Activated T-helper 1 cell treated with anti-CD3 and anti-CD28 coated beads, Interleukin-12 subunit alpha, Interleukin-12 subunit beta, Interleukin-2, Interleukin-4 antibody, amounts not matched to agents 30 ng/mL and 10 ng/mL and 1 ng/mL, durations not matched to agents 14 hours and 24 hours and 36 hours (primary cell): Measurements from ENCODE around the gene TBC1D9. TPM values are rescaled to one million over a fixed set of nuclear protein-coding genes. Genes with fewer than 3 reads are reported as not detected.
"Not testable (repeated sequence)": the region's sequence is repeated elsewhere in the genome, so short reads cannot be mapped to it uniquely, and the experiment has no call there.

Source experiments
- DNase-seq: peaks from one replicate; pipeline ENCODE4 v3.0.0; 2021; ENCODE audit warnings: low spot score
- H3K27ac Mint-ChIP-seq: one replicate; pipeline ENCODE4 v1.8.0; 2021; ENCODE audit warnings: mild to moderate bottlenecking, mixed read lengths
- H3K27me3 Mint-ChIP-seq: one replicate; pipeline ENCODE4 v1.8.0; 2022; ENCODE audit warnings: mild to moderate bottlenecking, moderate library complexity, mixed read lengths; ENCODE audit not compliant: insufficient read depth
- H3K36me3 Mint-ChIP-seq: one replicate; pipeline ENCODE4 v1.8.0; 2021; ENCODE audit warnings: low read depth, mixed read lengths
- H3K4me1 Mint-ChIP-seq: one replicate; pipeline ENCODE4 v1.8.0; 2021; ENCODE audit warnings: low read depth, mixed read lengths
- H3K4me3 Mint-ChIP-seq: one replicate; pipeline ENCODE4 v1.8.0; 2021; ENCODE audit warnings: mild to moderate bottlenecking, moderate library complexity, mixed read lengths
- H3K9me3 Mint-ChIP-seq: one replicate; pipeline ENCODE4 v1.8.0; 2021; ENCODE audit warnings: mixed read lengths
- intact Hi-C: fragments of 100-400 bp; cut with micrococcal nuclease; formaldehyde crosslinking; loops from one replicate; pipeline ENCODE4 v1.15.1; 2024
- total RNA-seq: library from RNA; stranded (reverse); gene quantifications from 2 replicates; pipeline ENCODE4 v1.2.3, GENCODE V29; 2022

TBC1D9 gene
- total RNA-seq, 1 donor from 2014 or later, result not detected

DNA sequence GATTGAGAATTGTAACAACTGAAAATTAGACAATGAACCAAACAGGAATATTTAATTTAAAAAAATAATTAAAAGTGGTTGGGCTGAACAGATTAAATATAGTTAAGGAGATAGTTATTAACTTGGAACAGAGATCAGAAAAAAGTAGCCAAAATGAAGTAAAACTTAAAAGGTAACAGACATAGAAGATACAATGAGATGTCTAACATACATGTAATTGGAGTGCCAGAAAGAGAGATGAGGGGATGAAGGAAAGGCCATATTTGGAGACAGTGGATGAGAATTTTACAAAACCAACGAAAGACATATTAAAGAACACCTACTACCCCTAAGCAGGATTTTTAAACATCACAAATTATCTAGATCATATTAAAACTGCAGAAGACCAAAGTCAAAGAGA, 8.0 kb downstream of the TBC1D9 start:
- Mint-ChIP-seq H3K4me3 (no peak overlapping the region), H3K9me3 (no peaks in the 10 kb centered on the region), H3K36me3 (no peaks in the 10 kb centered on the region), H3K27ac (no peak overlapping the region), H3K4me1 (no peaks in the 10 kb centered on the region), H3K27me3 (peaks cover 28% of the 10 kb centered on the region)
- DNase-seq, result no peak
- intact Hi-C loops, result no loop called here

DNA sequence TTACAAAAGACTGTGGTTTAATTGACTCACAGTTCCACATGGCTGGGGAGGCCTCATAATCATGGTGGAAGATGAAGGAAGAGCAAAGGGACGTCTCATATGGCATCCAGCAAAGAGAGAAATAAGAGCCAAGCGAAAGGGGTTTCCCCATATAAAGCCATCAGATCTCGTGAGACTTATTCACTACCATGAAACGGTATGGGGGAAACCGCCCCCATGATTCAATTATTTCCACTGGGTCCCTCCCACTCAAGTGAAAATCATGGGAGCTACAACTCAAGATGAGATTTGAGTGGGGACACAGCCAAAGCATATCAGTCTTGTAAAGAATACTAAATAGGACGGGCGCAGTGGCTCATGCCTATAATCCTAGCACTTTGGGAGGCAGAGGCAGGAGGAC, 9.6 kb downstream of the TBC1D9 start:
- H3K27ac Mint-ChIP-seq, H3K9me3 Mint-ChIP-seq, H3K36me3 Mint-ChIP-seq, DNase-seq, H3K4me1 Mint-ChIP-seq, H3K4me3 Mint-ChIP-seq, intact Hi-C loops: not testable (repeated sequence)
- H3K27me3 Mint-ChIP-seq, result peaks cover 17% of the 10 kb centered on the region

DNA sequence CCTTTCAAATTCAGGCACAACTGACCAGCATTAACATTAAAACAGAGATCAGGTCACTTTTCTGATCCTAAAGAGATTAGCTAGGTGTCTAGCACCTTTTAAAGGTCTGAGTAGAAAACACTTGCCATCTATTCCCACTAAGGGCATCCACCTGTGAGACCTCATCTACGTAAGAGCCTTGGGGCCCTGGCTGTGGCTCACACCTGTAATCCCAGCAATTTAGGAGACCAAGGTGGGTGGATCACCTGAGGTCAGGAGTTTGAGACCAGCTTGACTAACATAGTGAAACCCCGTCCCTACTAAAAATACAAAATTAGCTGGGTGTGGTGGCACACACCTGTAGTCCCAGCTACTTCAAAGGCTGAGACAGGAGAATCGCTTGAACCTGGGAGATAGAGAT, 11.8 kb downstream of the TBC1D9 start:
- Mint-ChIP-seq H3K27me3 (peaks cover 14% of the 10 kb centered on the region), H3K36me3 (no peaks in the 10 kb centered on the region), H3K4me3 (no peak overlapping the region), H3K9me3 (no peaks in the 10 kb centered on the region), H3K4me1 (no peaks in the 10 kb centered on the region), H3K27ac (no peak overlapping the region)
- intact Hi-C loops, result no loop called here
- no peak for DNase-seq

DNA sequence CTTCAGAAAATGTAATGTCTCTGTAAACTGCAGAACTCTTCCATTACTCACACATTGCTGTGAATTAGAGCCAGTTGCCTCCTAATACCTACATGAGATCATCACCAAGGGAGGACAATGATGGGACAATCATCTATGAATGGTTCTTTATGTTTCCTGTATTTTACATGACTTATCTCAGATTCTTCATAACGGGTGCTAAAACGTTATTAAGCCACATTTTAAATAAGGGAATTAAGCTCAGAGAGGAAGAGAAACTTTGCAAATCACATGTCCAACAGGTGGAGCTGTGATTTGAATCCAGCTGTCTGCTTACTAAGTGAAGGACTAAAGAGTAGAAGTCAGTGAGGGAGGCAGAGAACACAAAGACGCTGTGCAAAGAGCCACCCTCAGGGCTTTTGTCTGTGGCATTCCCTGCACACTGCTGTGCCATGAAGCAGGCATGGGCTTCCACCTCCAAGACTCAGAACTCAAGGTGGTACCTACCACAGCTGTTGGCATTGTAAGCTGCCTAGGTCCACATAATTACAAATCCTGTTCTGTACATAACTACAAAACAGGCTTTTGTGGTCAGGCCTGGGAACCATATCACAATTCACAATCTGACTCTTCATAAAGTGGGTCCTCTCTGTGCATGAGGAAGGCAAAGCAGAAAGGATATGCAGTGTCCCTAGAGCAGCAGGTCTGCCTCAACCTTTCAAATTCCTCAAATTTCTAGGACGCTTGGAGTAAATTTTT, 12.8 kb downstream of the TBC1D9 start:
- intact Hi-C loops, result no loop called here
- DNase-seq, result no peak
- Mint-ChIP-seq H3K27ac (no peak overlapping the region), H3K9me3 (no peaks in the 10 kb centered on the region), H3K4me3 (no peak overlapping the region), H3K4me1 (no peaks in the 10 kb centered on the region), H3K36me3 (no peaks in the 10 kb centered on the region), H3K27me3 (peaks cover 14% of the 10 kb centered on the region)

DNA sequence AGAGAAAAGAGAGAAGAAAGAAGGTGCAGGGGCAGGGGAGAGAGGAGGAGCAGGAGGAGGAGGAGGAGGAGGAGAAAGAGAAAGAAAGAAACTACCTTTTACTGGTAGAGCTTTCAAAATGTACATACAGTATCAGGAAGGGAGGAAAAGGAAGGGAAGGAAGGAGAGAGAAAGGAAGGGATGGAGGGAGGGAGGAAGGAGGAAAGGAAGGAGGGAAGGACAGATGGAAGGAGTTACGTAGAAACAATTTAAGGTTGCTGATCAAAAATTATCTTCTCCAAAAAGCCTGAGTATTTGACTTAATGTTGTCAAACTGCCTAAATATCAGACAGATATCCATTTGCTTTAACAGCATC, 13.4 kb downstream of the TBC1D9 start:
- Mint-ChIP-seq H3K9me3 (no peaks in the 10 kb centered on the region), H3K4me3 (no peak overlapping the region), H3K27me3 (peaks cover 11% of the 10 kb centered on the region), H3K4me1 (no peaks in the 10 kb centered on the region), H3K36me3 (no peaks in the 10 kb centered on the region), H3K27ac (no peak overlapping the region)
- intact Hi-C loops, result no loop called here
- no peak for DNase-seq

DNA sequence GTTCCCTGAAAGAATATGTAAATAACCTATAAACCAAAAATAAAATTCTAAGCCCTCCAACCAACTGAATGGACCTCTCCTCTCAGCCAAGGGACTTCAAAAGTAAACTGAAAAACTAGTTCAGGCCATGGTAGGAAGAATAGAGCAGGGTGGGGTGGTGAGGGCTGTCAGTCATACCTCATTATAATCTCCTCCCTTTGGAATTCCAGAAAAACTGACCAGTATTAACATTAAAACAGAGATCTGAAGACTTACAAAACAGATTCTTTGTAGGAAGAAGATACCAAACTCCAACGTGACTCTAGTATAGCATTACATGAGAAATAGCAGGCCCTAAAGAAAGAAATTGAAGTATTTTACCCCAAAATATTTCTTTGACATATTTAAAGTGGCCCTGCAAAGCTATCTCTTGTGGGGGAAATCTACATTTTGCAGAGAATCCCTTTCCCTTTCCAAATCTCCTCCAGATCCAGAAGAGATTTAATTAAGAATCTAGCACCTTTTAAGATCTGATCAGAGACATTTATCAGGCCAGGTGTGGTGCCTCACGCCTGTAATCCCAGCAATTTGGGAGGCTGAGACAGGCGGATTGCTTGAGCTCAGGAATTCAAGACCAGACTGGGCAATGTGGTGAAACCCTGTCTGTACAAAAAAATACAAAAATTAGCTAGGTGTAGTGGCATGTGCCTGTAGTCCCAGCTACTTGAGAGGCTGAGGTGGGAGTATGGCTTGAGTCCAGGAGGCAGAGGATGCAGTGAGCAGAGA, 15.1 kb downstream of the TBC1D9 start:
- intact Hi-C loops, result no loop called here
- Mint-ChIP-seq H3K27ac (no peak overlapping the region), H3K4me3 (no peak overlapping the region), H3K9me3 (no peaks in the 10 kb centered on the region), H3K27me3 (peaks cover 7% of the 10 kb centered on the region), H3K36me3 (no peaks in the 10 kb centered on the region), H3K4me1 (no peaks in the 10 kb centered on the region)
- no peak for DNase-seq

DNA sequence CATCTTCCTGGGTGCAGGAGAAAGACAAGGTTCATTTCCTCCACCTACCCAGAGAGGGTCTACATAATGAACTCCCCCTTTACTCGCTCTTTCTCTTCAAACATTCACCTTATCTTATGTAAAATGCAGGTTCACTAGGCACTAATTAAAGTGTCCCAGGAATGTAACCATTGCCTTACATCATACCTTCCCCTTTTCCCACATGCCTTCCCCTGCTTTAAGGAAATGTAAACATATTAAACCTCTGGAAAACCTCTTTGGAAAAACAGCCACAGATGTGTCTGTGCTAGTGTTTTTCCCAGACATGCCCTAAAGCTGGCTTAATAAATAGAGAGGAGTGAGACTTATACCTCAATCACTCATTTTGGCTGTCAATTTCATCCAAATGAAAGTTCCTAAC, 15.8 kb downstream of the TBC1D9 start:
- Mint-ChIP-seq H3K36me3 (no peaks in the 10 kb centered on the region), H3K27ac (no peak overlapping the region), H3K4me1 (no peaks in the 10 kb centered on the region), H3K4me3 (no peak overlapping the region), H3K27me3 (peaks cover 7% of the 10 kb centered on the region), H3K9me3 (no peaks in the 10 kb centered on the region)
- no peak for DNase-seq
- intact Hi-C loops, result no loop called here

DNA sequence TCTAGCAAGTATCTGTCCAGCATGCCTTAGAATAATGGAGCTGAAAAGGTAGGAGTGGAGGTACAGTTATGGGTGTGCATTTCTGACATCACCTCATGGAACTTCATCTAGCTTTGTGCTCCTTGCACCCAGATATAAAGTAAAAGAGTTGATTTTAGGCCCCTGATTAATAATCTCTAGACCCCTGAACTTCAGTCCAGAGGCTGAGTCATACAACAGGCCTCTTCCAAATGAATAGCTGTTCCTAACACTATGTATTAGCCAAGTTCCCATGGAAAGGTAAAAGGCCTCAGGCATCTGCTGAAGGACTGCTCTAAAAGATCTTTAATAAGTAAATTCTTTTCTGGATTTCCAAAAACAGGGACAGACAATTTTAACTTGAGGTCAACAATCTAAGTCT, 16.2 kb downstream of the TBC1D9 start:
- Mint-ChIP-seq H3K36me3 (no peaks in the 10 kb centered on the region), H3K4me1 (no peaks in the 10 kb centered on the region), H3K27ac (no peak overlapping the region), H3K27me3 (peaks cover 6% of the 10 kb centered on the region), H3K9me3 (no peaks in the 10 kb centered on the region), H3K4me3 (no peak overlapping the region)
- intact Hi-C loops, result no loop called here
- DNase-seq, result no peak

DNA sequence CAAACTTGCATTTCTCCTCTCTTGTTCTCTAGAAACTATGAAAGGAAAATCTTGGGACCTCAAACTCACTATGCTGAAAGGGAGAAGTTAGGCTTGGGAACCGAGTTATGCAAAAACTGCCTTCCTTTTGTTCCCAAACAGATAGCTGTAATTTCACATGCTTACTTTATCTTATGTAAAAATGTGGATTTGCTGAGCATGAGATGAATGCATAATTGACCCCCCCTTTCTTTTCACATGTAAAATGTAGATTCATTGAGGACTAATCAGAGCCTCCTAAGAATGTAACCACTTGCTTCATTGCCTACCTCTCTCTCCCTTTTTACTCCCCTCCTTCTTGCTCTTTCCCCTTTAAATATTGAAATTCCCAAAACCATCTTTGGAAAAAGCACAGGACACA, 18.0 kb downstream of the TBC1D9 start:
- no peak for DNase-seq
- Mint-ChIP-seq H3K4me1 (no peaks in the 10 kb centered on the region), H3K36me3 (no peaks in the 10 kb centered on the region), H3K4me3 (no peak overlapping the region), H3K27ac (no peak overlapping the region), H3K9me3 (no peaks in the 10 kb centered on the region), H3K27me3 (peaks cover 4% of the 10 kb centered on the region)
- intact Hi-C loops, result no loop called here

DNA sequence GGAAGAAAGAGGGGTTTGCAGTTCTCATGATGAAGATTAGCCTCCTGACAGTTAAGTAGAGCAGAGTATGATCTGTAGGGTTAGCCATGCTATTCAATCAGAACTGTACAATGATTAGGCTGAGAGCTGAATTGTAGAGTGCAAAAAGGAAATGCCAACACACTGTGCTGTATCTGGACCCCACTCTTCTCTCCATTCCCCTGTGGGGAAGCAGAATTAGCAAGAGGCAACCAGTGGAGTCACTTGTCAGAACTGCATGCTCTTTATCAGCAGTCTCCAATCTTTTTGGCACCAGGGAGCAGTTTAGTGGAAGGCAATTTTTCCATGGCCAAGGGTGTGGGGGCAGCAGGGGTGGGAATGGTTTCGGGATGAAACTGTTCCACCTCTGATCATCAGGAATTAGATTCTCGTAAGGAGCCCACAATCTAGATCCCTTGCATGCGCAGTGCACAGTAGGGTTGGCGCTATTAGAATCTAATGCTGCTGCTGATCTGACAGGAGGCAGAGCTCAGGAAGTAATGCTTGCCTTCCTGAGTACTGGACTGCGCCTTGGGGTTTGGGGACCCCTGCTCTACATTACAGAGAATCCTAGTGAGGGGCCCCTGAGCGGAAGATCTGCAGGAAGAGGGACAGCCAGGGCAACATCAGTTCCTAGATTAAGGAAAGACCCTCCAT, 19.4 kb downstream of the TBC1D9 start:
- no peak overlapping the region for H3K27ac Mint-ChIP-seq
- H3K27me3 Mint-ChIP-seq, result peaks cover 4% of the 10 kb centered on the region
- H3K36me3 Mint-ChIP-seq, result no peaks in the 10 kb centered on the region
- no peak overlapping the region for H3K4me3 Mint-ChIP-seq
- H3K4me1 Mint-ChIP-seq, result no peaks in the 10 kb centered on the region
- intact Hi-C loops, result no loop called here
- H3K9me3 Mint-ChIP-seq, result no peaks in the 10 kb centered on the region
- DNase-seq, result no peak

DNA sequence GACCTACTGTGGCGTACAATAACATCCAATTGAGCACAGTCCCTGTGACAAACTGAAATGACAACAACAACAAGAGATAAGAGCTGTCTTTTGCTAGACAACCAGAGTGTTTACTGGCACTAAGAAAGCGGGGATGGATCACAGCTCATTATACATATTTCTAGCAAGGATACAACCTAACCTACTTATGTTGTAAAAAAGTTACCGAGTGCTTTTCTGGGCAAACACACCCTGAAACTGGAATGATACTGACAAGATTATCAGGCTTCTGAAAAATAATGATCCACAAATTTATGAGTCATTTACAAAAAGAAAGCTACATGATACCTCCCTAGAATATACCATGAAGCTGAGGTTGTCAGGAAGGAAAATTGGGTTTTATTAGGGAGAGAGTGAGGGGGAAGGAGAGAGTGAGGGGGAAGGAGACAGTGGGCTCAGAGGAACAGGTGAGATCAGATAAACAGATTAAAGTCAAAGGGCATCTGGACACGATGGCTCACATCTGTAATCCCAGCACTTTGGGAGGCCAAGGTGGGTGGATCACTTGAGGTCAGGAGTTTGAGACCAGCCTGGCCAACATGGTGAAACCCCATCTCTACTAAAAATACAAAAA, 20.3 kb downstream of the TBC1D9 start:
- H3K4me3 Mint-ChIP-seq, result no peak overlapping the region
- no peaks in the 10 kb centered on the region for H3K27me3 Mint-ChIP-seq
- no peak for DNase-seq
- H3K4me1 Mint-ChIP-seq, result no peaks in the 10 kb centered on the region
- no peaks in the 10 kb centered on the region for H3K9me3 Mint-ChIP-seq
- no peak overlapping the region for H3K27ac Mint-ChIP-seq
- intact Hi-C loops, result no loop called here
- H3K36me3 Mint-ChIP-seq, result no peaks in the 10 kb centered on the region

DNA sequence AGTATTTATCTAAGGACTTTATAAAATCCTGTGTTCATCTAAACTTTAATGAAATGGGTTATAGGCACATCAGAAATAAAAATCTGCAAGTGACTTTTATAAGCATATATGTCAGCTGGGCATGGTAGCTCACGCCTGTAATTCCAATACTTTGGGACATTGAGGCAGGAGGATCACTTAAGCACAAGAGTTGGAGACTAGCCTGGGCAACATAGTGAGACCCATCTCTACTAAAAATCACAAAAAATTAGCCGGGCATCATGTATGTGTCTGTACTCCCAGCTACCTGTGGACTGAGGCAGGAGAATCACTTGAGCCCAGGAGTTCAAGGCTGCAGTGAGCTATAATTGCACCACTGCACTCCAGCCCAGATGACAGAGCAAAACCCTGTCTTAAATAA, 20.9 kb downstream of the TBC1D9 start:
- Mint-ChIP-seq H3K9me3 (no peaks in the 10 kb centered on the region), H3K36me3 (no peaks in the 10 kb centered on the region), H3K27ac (no peak overlapping the region), H3K4me1 (no peaks in the 10 kb centered on the region), H3K27me3 (no peaks in the 10 kb centered on the region), H3K4me3 (no peak overlapping the region)
- intact Hi-C loops, result no loop called here
- no peak for DNase-seq

DNA sequence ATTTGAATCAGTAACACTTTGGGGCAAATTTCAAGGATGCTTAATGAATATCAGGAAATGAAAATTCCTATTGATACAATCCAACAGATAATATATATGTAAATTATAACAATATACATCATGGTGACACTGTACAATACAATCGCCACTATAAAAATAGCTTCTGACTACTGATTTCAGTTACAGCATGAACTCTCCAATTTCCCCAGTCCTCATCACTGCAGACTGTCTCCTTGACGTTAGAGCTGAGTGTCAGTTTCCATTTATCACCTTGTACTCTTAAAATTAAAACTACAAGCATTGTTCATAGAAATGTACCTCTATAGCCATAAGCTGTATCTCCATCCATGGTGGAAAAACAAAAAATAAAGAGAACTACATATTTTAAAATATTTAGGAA, 23.4 kb downstream of the TBC1D9 start:
- no peak for DNase-seq
- no peak overlapping the region for H3K27ac Mint-ChIP-seq
- H3K36me3 Mint-ChIP-seq, result no peaks in the 10 kb centered on the region
- no peaks in the 10 kb centered on the region for H3K27me3 Mint-ChIP-seq
- intact Hi-C loops, result no loop called here
- no peaks in the 10 kb centered on the region for H3K9me3 Mint-ChIP-seq
- H3K4me1 Mint-ChIP-seq, result no peaks in the 10 kb centered on the region
- H3K4me3 Mint-ChIP-seq, result no peak overlapping the region
